ENCODE data around the gene GPC6.

- no peak for TF ChIP-seq CTCF (IDR thresholded peaks at IDR 0.05; ENCODE audit: low read length)
- no peak for TF ChIP-seq EZH2 (optimal IDR thresholded peaks at IDR 0.05; ENCODE audit: low read depth, low read length)
Measured at GRCh38 chr13:93966267-93966936, 739.8 kb downstream of the GPC6 start.
